Measurements from ENCODE around the gene RTN4. TPM values are rescaled to one million over a fixed set of nuclear protein-coding genes. Genes with fewer than 3 reads are reported as not detected.

RTN4 gene
- total RNA-seq, 1 experiment from 2014 or later, result 513 TPM

- no TSS peak for BruUV-seq (replicated peaks)
- no peak for TF ChIP-seq TCF7L2 (IDR thresholded peaks at IDR 0.05; ENCODE audit: low read depth, low read length)
- TF ChIP-seq POLR2AphosphoS5 (IDR thresholded peaks at IDR 0.05; ENCODE audit: low read depth, low read length), result no peak
- no peak for TF ChIP-seq SIN3A (IDR thresholded peaks at IDR 0.05; ENCODE audit: borderline replicate concordance, insufficient read depth, low read depth, low read length)
- no peak for TF ChIP-seq REST (IDR thresholded peaks at IDR 0.05; ENCODE audit: insufficient read depth in 1 of 2, low read depth in 2 of 2, low read length in 1 of 2)
- no peak for TF ChIP-seq CTCF (IDR thresholded peaks at IDR 0.05)
- in situ Hi-C loops (cut with HindIII; ENCODE audit: low pct_unique_long_range_greater_than_20kb, low sequenced_read_pairs), result no loop called here
- peaks cover 17% of the 10 kb centered on the region for H3K4me1 ChIP-seq (ENCODE audit: control insufficient read depth, insufficient read depth, low read length)
- no peak overlapping the region for H3K4me3 ChIP-seq (ENCODE audit: low read depth in 2 of 2, low read length in 2 of 2)
- DNase-seq (ENCODE audit: low read depth, low spot score) (no peak), ATAC-seq (no peak)
- intact Hi-C loops (cut with micrococcal nuclease; ENCODE audit: unreplicated experiment), result no loop called here
- H3K36me3 ChIP-seq (ENCODE audit: control insufficient read depth, insufficient read depth, low read length), result no peaks in the 10 kb centered on the region
- POLR2A ChIA-PET, result interaction anchor here (0.6 kb wide), 1 partner anchor 26 kb away, joined by 7 read pairs; no protein-coding TSS in a partner anchor
- no peaks in the 10 kb centered on the region for H3K27me3 ChIP-seq (ENCODE audit: control insufficient read depth, insufficient read depth, low read length)
- H3K27ac ChIP-seq (ENCODE audit: low read length), result no peak overlapping the region
- CTCF ChIA-PET, result no interaction called here
- H3K9me3 ChIP-seq (ENCODE audit: control insufficient read depth, insufficient read depth, low read depth, low read length), result no peaks in the 10 kb centered on the region
Measured at GRCh38 chr2:55096586-55096985, 46.3 kb upstream of the RTN4 start.

- no peaks in the 10 kb centered on the region for H3K36me3 ChIP-seq (ENCODE audit: control insufficient read depth, insufficient read depth, low read length)
- no TSS peak for BruUV-seq (replicated peaks)
- H3K27me3 ChIP-seq (ENCODE audit: control insufficient read depth, insufficient read depth, low read length), result no peaks in the 10 kb centered on the region
- in situ Hi-C loops (cut with HindIII; ENCODE audit: low pct_unique_long_range_greater_than_20kb, low sequenced_read_pairs) (no loop called here), intact Hi-C loops (cut with micrococcal nuclease; ENCODE audit: unreplicated experiment) (no loop called here)
- TF ChIP-seq CTCF (IDR thresholded peaks at IDR 0.05), result no peak
- no peak for TF ChIP-seq REST (IDR thresholded peaks at IDR 0.05; ENCODE audit: insufficient read depth in 1 of 2, low read depth in 2 of 2, low read length in 1 of 2)
- TF ChIP-seq SIN3A (IDR thresholded peaks at IDR 0.05; ENCODE audit: borderline replicate concordance, insufficient read depth, low read depth, low read length), result no peak
- TF ChIP-seq POLR2AphosphoS5 (IDR thresholded peaks at IDR 0.05; ENCODE audit: low read depth, low read length), result no peak
- TF ChIP-seq TCF7L2 (IDR thresholded peaks at IDR 0.05; ENCODE audit: low read depth, low read length), result no peak
- H3K9me3 ChIP-seq (ENCODE audit: control insufficient read depth, insufficient read depth, low read depth, low read length), result no peaks in the 10 kb centered on the region
- ChIA-PET CTCF (interaction anchor here (0.6 to 0.7 kb wide), 2 partner anchors 81 to 382 kb away, joined by 3 read pairs; no protein-coding TSS in a partner anchor), POLR2A (interaction anchor here (0.7 kb wide), 1 partner anchor 43 kb away, joined by 4 read pairs; the partner anchor contains the start of gene RTN4)
- ATAC-seq (peak; percentile 70; the same call in 1 of the 2 replicates), DNase-seq (ENCODE audit: low read depth, low spot score) (no peak)
- peaks cover 7% of the 10 kb centered on the region; the same call in 1 of the 2 replicates for H3K4me1 ChIP-seq (ENCODE audit: control insufficient read depth, insufficient read depth, low read length)
- H3K27ac ChIP-seq (ENCODE audit: low read length), result no peak overlapping the region
- H3K4me3 ChIP-seq (ENCODE audit: low read depth in 2 of 2, low read length in 2 of 2), result no peak overlapping the region
Measured at GRCh38 chr2:55093381-55093780, 43.1 kb upstream of the RTN4 start.

Data from Panc1 (cell line).